Ascending aorta (tissue), 2 donors: Measurements from ENCODE around the gene PPP2R5C. TPM values are rescaled to one million over a fixed set of nuclear protein-coding genes. Genes with fewer than 3 reads are reported as not detected.

Source experiments
- DNase-seq, 2 donors: peaks; one replicate each; pipeline ENCODE4 v3.0.0-alpha.2; 2019; ENCODE audit warnings: low spot score in 2 of 2
- H3K27ac ChIP-seq, 2 donors: fragments of 200-600 bp; sonication (generic); one replicate each; pipeline ENCODE4 v1.5.1; 2016 to 2017; ENCODE audit warnings: mild to moderate bottlenecking in 1 of 2
- H3K27me3 ChIP-seq: fragments of 200-600 bp; sonication (generic); one replicate; pipeline ENCODE4 v1.5.1; 2017
- H3K36me3 ChIP-seq, 2 donors: fragments of 200-600 bp; sonication (generic); one replicate each; pipeline ENCODE4 v1.5.1; 2016
- H3K4me1 ChIP-seq, 2 donors: fragments of 200-600 bp; sonication (generic); one replicate each; pipeline ENCODE4 v1.5.1; 2016 to 2017; ENCODE audit warnings: mild to moderate bottlenecking in 1 of 2
- H3K4me3 ChIP-seq, 2 donors: fragments of 200-600 bp; sonication (generic); one replicate each; pipeline ENCODE4 v1.5.1; 2016 to 2017; ENCODE audit warnings: mild to moderate bottlenecking in 1 of 2
- H3K9me3 ChIP-seq, 2 donors: fragments of 200-600 bp; sonication (generic); one replicate each; pipeline ENCODE4 v1.5.1; 2016
- intact Hi-C: fragments of 100-400 bp; cut with DNase I; formaldehyde crosslinking; loops from one replicate; pipeline ENCODE4 v1.15.1; 2023
- total RNA-seq: library from RNA; depleted of rRNA; stranded (reverse); fragments of >200 nt; gene quantifications from one replicate; pipeline ENCODE4 v1.1.0, GENCODE V29; 2016
- TF ChIP-seq, protein P1 (sequence below), 3 experiments: fragments of 200-600 bp in 2 of 3; fragments of 450-650 bp in 1 of 3; sonication (generic) in 2 of 3; IDR thresholded peaks; one replicate each; pipeline ENCODE4 v1.5.1; 2016 to 2019; ENCODE audit warnings: antibody characterized with exemption in 3 of 3, mild to moderate bottlenecking in 1 of 3, moderate library complexity in 1 of 3

Gene PPP2R5C
- total RNA-seq, 1 donor from 2014 or later: 45.6 TPM

DNA sequence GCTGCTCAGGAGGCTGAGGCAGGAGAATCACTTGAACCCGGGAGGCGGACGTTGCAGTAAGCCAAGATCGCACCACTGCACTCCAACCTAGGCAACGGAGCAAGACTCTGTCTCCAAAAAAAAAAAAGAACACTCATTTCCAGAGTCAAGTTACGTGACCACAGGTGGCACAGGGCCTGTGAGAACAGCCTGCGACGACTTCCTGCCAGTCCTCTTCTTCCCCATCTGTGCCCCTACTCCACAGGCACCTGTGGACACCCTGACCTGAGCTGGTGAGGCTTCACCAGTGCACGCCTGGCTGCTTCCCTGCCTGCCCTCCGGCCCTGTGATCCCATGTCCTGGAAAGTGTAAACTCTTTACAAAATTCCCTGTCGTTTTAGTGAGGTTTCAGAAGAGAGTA lies 77.7 kb downstream of the PPP2R5C start:
- Histone ChIP-seq H3K27ac (no peak overlapping the region), H3K9me3 (no peaks in the 10 kb centered on the region), H3K36me3 (peaks cover 0 to 8% of the 10 kb centered on the region in 2 donors), H3K27me3 (no peaks in the 10 kb centered on the region), H3K4me1 (peaks cover 7 to 34% of the 10 kb centered on the region in 2 donors), H3K4me3 (no peak overlapping the region)
- DNase-seq: no peak
- TF ChIP-seq, protein P1, sequence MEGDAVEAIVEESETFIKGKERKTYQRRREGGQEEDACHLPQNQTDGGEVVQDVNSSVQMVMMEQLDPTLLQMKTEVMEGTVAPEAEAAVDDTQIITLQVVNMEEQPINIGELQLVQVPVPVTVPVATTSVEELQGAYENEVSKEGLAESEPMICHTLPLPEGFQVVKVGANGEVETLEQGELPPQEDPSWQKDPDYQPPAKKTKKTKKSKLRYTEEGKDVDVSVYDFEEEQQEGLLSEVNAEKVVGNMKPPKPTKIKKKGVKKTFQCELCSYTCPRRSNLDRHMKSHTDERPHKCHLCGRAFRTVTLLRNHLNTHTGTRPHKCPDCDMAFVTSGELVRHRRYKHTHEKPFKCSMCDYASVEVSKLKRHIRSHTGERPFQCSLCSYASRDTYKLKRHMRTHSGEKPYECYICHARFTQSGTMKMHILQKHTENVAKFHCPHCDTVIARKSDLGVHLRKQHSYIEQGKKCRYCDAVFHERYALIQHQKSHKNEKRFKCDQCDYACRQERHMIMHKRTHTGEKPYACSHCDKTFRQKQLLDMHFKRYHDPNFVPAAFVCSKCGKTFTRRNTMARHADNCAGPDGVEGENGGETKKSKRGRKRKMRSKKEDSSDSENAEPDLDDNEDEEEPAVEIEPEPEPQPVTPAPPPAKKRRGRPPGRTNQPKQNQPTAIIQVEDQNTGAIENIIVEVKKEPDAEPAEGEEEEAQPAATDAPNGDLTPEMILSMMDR (IDR thresholded peaks at IDR 0.05): no peak
- intact Hi-C loops: no loop called here

DNA sequence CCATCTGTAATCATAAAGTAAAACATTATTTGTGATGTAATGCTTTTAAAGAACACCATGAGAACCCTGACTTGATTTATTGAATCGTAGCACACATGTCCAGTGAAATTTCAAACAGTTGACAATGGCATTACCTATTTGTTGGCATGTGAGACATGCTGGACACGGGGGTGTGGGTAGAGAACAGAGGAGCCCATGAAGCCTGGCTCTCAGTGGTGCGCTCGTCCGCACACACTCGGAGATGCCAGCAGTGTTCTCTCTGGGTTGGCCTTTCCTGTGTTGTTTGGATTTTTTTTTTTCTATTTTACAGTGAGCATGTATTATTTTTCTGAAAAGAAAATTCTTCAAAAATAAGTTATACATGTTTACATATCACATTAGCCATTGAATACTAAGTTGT lies 78.2 kb downstream of the PPP2R5C start:
- intact Hi-C loops: no loop called here
- no peaks in the 10 kb centered on the region for H3K27me3 ChIP-seq
- H3K9me3 ChIP-seq: no peaks in the 10 kb centered on the region
- no peak for DNase-seq
- TF ChIP-seq, protein P1 (IDR thresholded peaks at IDR 0.05): no peak
- peaks cover 7 to 31% of the 10 kb centered on the region in 2 donors for H3K4me1 ChIP-seq
- H3K27ac ChIP-seq: no peak overlapping the region
- no peak overlapping the region for H3K4me3 ChIP-seq
- peaks cover 0 to 8% of the 10 kb centered on the region in 2 donors for H3K36me3 ChIP-seq

DNA sequence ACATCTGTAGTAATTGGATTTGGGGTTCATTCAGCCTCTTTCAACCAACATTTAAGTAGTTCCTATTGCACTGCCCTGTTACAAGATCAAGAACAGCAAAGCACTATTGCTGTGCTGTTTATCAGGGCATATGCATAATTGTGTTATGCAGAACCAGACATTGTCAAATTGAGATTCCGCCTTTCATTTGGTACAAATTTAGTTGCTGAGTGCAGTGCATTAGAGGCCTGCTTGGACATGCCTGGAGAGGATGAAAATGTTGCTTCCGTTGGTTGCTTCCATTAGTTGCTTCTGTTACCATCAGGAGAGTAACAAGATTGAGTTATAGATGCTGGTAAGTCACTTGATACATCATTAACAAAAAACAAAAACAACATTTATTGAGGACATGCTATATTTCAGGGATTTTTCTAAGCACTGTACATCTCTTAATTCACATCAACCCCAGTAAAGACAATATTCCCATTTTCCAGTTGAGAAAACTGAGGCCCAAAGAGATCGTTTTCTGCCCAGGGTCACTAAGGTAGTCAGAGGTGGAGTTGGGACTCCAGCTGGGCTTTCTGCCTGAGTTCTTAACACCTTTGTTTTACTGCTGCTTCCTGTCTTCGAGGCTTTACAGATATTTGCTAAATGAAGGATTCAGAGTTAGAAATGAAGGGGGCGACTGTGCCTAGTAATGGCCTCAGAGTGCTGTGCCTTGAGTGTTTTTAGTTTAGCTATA lies 79.3 kb downstream of the PPP2R5C start:
- no peaks in the 10 kb centered on the region for H3K9me3 ChIP-seq
- H3K4me3 ChIP-seq: no peak overlapping the region
- peaks cover 4 to 19% of the 10 kb centered on the region in 2 donors for H3K4me1 ChIP-seq
- intact Hi-C loops: no loop called here
- H3K27ac ChIP-seq: no peak overlapping the region
- no peaks in the 10 kb centered on the region for H3K27me3 ChIP-seq
- DNase-seq: no peak
- TF ChIP-seq, protein P1 (IDR thresholded peaks at IDR 0.05): no peak
- peaks cover 0 to 8% of the 10 kb centered on the region in 2 donors for H3K36me3 ChIP-seq

DNA sequence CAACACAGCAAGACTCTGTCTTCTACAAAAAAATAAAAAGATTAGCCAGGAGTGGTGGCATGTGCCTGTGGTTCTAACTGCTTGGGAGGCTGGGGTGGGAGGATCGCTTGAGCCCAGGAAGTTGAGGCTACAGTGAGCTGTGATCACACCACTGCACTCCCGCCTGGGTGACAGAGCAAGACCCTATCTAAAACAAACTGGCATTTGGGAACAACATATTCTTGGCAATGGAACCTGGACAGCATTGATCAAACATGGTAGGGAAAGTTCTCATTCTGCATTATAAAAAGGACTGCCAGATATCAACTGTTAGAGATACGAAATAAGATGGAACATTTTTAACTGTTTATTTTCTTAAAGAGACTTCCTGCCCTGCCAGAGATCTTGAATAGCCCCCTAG lies 81.5 kb downstream of the PPP2R5C start:
- peaks cover 4 to 6% of the 10 kb centered on the region in 2 donors for H3K4me1 ChIP-seq
- H3K36me3 ChIP-seq: peaks cover 0 to 8% of the 10 kb centered on the region in 2 donors
- intact Hi-C loops: no loop called here
- no peaks in the 10 kb centered on the region for H3K9me3 ChIP-seq
- H3K27me3 ChIP-seq: no peaks in the 10 kb centered on the region
- H3K27ac ChIP-seq: no peak overlapping the region
- DNase-seq: no peak
- H3K4me3 ChIP-seq: no peak overlapping the region
- TF ChIP-seq, protein P1 (IDR thresholded peaks at IDR 0.05): no peak

DNA sequence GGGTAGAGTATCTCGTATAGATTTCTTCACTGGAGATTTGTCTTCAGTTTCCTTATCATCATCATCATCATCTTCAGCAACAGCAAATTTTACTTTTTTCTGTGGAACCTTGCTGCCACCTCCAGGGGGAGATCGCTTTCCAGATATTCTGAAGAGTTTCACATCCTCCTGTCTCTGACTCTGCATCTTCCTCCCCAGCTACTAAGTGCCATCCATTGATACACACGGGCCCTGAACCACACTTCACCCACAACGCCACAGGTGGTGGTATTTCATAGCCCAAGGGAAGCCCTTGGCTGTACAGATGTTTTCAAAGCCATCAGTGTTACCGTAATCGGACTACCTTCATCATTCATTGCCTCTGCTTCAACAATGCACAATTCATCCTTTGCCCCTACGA lies 82.2 kb downstream of the PPP2R5C start:
- intact Hi-C loops: no loop called here
- peaks cover 0 to 8% of the 10 kb centered on the region in 2 donors for H3K36me3 ChIP-seq
- H3K27me3 ChIP-seq: no peaks in the 10 kb centered on the region
- H3K4me1 ChIP-seq: peaks cover 4 to 6% of the 10 kb centered on the region in 2 donors
- TF ChIP-seq, protein P1 (IDR thresholded peaks at IDR 0.05): peak in 1 of 3 experiments; percentile 6
- no peak overlapping the region for H3K4me3 ChIP-seq
- DNase-seq: no peak
- no peaks in the 10 kb centered on the region for H3K9me3 ChIP-seq
- no peak overlapping the region for H3K27ac ChIP-seq
